ENCODE data around the gene CACNA1I.

CACNA1I gene

DNA sequence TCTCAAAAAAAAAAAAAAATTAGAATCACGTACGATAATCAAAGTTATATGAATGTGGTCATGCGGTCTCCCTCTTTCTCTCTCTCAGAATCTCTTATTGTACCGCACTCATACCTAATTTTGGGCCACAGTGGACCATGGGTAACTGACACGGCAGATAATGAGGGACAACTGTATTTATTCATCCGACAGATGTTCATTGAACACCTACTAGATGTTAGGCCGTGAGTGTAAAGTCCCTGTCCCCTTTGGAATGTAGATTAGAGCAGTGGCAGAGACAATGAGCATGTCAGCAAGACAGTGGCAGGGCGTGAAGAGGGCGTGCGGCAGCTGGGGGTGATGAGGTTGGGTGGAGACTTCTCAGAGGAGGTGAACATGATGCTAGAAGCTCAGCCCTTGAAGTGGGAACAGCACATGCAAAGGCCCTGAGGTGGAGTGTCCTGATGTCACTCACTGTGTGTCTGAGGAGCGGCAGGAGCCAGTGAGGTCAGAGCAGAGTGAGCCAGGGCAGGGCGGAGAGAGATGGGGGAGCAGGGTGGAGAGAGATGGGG lies 25.1 kb downstream of the CACNA1I start:
- Histone ChIP-seq H3K9me3 (ENCODE audit: control insufficient read depth, insufficient read depth, low read length) (no peaks in the 10 kb centered on the region), H3K4me1 (ENCODE audit: control insufficient read depth, insufficient read depth, low read length) (peaks cover 3% of the 10 kb centered on the region), H3K9ac (ENCODE audit: low read depth, low read length) (no peak overlapping the region), H3K36me3 (ENCODE audit: control insufficient read depth, insufficient read depth, low read length) (no peaks in the 10 kb centered on the region), H3K4me3 (ENCODE audit: low read depth, low read length) (no peak overlapping the region), H3K27me3 (ENCODE audit: control insufficient read depth, insufficient read depth, low read length) (peaks cover 17% of the 10 kb centered on the region)

DNA sequence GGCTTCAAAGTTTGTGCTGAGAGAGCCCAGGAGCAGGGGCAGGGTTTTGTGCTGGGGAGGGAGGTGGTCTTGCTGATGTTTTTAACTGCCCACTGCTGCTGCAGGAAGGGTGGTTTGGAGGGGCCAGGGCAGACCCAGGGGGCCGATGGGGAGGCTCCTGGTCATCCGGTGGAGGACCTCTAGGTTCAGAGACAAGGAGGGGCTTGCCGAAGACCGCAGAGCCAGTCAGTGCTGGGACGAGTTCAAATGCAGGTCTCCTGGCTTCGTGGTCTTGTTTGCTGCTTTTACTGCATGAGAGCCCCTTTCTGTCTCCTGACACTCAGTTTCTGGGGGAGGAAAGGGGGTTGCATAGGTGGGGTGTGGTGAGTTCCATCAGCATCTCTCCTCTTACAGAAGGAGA lies 26.0 kb downstream of the CACNA1I start:
- Histone ChIP-seq H3K36me3 (ENCODE audit: control insufficient read depth, insufficient read depth, low read length) (no peaks in the 10 kb centered on the region), H3K4me3 (ENCODE audit: low read depth, low read length) (no peak overlapping the region), H3K27me3 (ENCODE audit: control insufficient read depth, insufficient read depth, low read length) (peaks cover 17% of the 10 kb centered on the region), H3K4me1 (ENCODE audit: control insufficient read depth, insufficient read depth, low read length) (peaks cover 3% of the 10 kb centered on the region), H3K9me3 (ENCODE audit: control insufficient read depth, insufficient read depth, low read length) (no peaks in the 10 kb centered on the region), H3K9ac (ENCODE audit: low read depth, low read length) (no peak overlapping the region)

DNA sequence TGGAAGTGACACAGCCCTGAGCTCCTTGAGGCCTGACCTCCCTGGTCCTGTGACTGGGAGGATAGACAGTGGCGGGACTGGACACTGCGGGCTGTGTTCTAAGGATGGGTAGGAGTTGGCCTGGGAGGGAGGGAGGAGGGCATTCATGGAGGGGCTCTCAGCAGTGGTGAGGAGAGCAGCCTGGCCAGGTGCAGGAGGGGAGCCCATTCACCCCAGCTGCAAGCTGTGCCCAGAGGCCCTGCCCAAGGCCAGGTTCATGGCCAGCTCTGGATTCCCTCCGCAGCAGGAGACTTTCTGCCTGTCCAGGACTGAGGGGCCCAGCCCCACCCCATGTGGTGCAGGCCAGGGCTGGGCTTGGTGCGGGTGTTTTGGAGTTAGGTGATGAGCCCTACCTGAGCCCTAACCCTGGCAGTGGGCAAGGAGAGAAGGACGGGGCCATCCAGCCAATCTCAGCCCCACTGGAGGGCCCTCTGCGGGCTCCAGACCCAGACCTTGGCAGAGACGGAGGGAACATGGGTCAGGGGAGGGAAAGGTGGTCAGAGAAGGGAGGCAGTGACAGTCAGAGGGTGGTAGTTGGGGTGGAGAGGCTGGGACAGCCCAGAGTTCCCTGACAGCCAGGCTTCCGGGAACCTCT lies 26.8 kb downstream of the CACNA1I start:
- Histone ChIP-seq H3K9me3 (ENCODE audit: control insufficient read depth, insufficient read depth, low read length) (no peaks in the 10 kb centered on the region), H3K4me3 (ENCODE audit: low read depth, low read length) (no peak overlapping the region), H3K27me3 (ENCODE audit: control insufficient read depth, insufficient read depth, low read length) (peaks cover 17% of the 10 kb centered on the region), H3K36me3 (ENCODE audit: control insufficient read depth, insufficient read depth, low read length) (no peaks in the 10 kb centered on the region), H3K4me1 (ENCODE audit: control insufficient read depth, insufficient read depth, low read length) (peaks cover 3% of the 10 kb centered on the region), H3K9ac (ENCODE audit: low read depth, low read length) (no peak overlapping the region)

DNA sequence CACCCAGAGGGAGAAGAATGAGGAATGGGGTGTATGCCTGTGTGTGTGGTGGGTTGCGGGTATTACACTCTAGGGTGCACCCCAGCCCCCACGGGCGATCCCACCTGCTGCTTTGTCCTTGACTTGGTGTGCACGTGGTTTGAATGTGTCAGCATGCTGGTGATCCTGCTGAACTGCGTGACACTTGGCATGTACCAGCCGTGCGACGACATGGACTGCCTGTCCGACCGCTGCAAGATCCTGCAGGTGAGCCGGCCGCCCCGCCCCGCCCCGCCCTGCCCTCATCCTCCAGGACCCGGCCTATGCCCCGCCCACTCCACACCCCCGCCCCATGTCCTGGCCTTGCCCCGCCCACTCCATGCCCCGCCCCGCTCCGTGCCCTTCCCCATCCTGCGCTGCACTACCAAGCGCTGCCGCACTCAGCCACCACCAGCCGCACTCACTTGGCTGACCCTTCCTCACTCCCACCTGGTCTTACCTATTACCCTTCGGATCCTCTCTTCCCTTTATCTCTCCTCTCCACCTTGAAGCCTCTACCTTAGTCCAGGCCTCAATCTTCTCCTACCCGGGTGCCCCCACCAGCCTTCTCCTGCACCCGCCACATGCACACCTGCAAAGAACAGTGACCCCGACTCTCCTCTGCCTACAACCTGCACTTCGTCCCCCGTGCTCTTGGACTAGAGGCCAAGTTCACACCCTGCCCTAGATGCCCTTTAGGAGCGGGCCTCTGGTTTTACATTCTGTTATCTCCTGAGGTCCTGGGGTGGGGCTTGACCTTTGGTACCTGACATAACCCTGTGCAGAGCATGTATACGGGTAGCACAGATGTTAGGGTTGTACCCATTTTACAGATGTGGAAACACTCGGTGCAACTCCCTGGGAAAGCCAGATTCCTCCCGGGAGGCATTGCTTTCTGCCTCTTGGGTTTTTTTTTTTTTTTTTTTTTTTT lies 27.7 kb downstream of the CACNA1I start:
- peak overlapping the region; percentile 53 for H3K4me3 ChIP-seq (ENCODE audit: low read depth, low read length)
- peaks cover 3% of the 10 kb centered on the region for H3K4me1 ChIP-seq (ENCODE audit: control insufficient read depth, insufficient read depth, low read length)
- H3K36me3 ChIP-seq (ENCODE audit: control insufficient read depth, insufficient read depth, low read length): no peaks in the 10 kb centered on the region
- H3K9ac ChIP-seq (ENCODE audit: low read depth, low read length): no peak overlapping the region
- H3K9me3 ChIP-seq (ENCODE audit: control insufficient read depth, insufficient read depth, low read length): no peaks in the 10 kb centered on the region
- peaks cover 17% of the 10 kb centered on the region for H3K27me3 ChIP-seq (ENCODE audit: control insufficient read depth, insufficient read depth, low read length)

DNA sequence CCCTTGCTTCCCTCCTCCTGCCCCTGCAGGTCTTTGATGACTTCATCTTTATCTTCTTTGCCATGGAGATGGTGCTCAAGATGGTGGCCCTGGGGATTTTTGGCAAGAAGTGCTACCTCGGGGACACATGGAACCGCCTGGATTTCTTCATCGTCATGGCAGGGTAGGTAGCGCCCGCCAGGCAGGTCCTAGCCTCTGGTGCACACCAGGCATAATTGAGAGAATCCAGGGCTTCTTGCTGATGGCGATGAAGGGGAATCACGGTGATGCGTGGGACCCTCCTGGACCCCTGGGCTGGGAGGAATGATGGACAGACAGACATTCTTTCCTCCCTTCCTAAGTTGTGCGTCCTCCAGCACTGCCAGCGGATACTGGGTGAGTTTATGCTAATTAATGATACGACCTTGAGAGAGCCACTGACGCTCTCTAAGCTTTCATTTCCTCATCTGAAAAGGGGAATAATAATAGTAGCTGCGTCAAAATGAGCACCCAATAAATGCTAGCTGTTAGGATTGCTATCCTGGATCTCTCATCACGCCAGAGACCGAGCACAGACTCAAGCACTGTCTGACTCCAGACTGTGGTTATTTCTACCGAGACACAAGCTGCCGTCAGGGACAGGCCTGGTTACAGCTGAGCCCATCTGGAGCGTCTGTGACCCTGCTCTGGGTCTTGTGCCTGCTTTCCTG lies 30.1 kb downstream of the CACNA1I start:
- no peak overlapping the region for H3K9ac ChIP-seq (ENCODE audit: low read depth, low read length)
- H3K27me3 ChIP-seq (ENCODE audit: control insufficient read depth, insufficient read depth, low read length): peaks cover 17% of the 10 kb centered on the region
- H3K4me3 ChIP-seq (ENCODE audit: low read depth, low read length): no peak overlapping the region
- no peaks in the 10 kb centered on the region for H3K36me3 ChIP-seq (ENCODE audit: control insufficient read depth, insufficient read depth, low read length)
- no peaks in the 10 kb centered on the region for H3K9me3 ChIP-seq (ENCODE audit: control insufficient read depth, insufficient read depth, low read length)
- peaks cover 1% of the 10 kb centered on the region for H3K4me1 ChIP-seq (ENCODE audit: control insufficient read depth, insufficient read depth, low read length)

DNA sequence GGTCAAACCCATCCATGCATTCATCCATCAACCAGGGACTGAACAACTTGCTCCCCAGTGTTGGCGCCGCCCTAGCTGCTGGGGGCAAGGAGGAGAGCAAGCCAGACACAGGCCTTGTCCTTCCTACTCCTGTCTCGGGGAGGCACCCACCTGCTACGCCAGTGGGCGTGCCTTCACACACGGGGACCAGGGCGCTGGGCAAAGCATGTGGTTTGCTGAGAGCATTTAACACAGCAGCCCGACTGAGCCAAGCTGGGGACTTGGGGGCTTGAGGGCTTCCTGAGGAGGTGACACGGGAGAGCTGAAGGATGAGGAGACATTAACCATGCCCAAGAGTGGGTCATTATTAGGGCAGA lies 30.6 kb downstream of the CACNA1I start:
- no peaks in the 10 kb centered on the region for H3K4me1 ChIP-seq (ENCODE audit: control insufficient read depth, insufficient read depth, low read length)
- no peaks in the 10 kb centered on the region for H3K9me3 ChIP-seq (ENCODE audit: control insufficient read depth, insufficient read depth, low read length)
- no peak overlapping the region for H3K9ac ChIP-seq (ENCODE audit: low read depth, low read length)
- peaks cover 17% of the 10 kb centered on the region for H3K27me3 ChIP-seq (ENCODE audit: control insufficient read depth, insufficient read depth, low read length)
- no peaks in the 10 kb centered on the region for H3K36me3 ChIP-seq (ENCODE audit: control insufficient read depth, insufficient read depth, low read length)
- no peak overlapping the region for H3K4me3 ChIP-seq (ENCODE audit: low read depth, low read length)

DNA sequence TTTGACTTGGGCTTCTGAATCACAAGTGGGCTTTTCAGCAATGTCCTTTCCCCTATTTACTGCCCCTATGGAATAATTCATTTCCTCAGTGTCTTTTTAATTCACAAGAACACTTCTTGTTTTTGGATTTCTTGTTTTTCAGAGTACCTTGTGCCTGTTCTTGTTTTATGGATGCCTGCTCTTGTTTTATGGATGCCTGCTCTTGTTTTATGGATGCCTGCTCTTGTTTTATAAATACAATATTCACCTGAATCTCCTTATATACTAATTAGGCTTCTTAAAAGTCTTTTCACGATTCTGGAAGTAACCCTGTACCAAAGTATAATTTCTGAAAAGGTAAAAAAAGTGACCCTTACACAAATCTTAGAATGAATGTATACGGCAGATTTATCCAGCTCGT lies 32.8 kb downstream of the CACNA1I start:
- no peaks in the 10 kb centered on the region for H3K9me3 ChIP-seq (ENCODE audit: control insufficient read depth, insufficient read depth, low read length)
- H3K4me3 ChIP-seq (ENCODE audit: low read depth, low read length): no peak overlapping the region
- peaks cover 4% of the 10 kb centered on the region for H3K27me3 ChIP-seq (ENCODE audit: control insufficient read depth, insufficient read depth, low read length)
- peaks cover 3% of the 10 kb centered on the region for H3K4me1 ChIP-seq (ENCODE audit: control insufficient read depth, insufficient read depth, low read length)
- no peak overlapping the region for H3K9ac ChIP-seq (ENCODE audit: low read depth, low read length)
- H3K36me3 ChIP-seq (ENCODE audit: control insufficient read depth, insufficient read depth, low read length): no peaks in the 10 kb centered on the region

DNA sequence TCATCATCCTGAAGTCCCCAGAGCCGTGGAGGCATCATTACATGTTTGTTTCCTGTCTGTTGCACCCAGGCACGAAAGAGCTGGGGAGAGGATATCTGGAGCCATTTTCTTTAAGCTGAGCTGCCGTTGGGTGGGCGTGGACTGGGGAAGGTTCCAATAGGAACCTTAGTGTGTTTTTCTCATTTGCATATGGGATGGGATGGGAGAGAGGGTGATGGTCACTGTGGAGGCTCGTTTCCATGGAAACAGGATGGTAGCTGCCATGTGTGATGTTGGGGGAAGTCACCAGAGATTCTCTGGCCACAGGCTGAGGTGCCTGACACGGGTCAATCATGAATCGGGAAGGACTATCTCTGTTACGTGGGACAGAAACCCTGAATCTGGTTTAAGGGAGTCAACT lies 39.7 kb downstream of the CACNA1I start:
- peaks cover 3% of the 10 kb centered on the region for H3K4me1 ChIP-seq (ENCODE audit: control insufficient read depth, insufficient read depth, low read length)
- H3K9me3 ChIP-seq (ENCODE audit: control insufficient read depth, insufficient read depth, low read length): no peaks in the 10 kb centered on the region
- H3K36me3 ChIP-seq (ENCODE audit: control insufficient read depth, insufficient read depth, low read length): no peaks in the 10 kb centered on the region
- no peaks in the 10 kb centered on the region for H3K27me3 ChIP-seq (ENCODE audit: control insufficient read depth, insufficient read depth, low read length)
- H3K9ac ChIP-seq (ENCODE audit: low read depth, low read length): no peak overlapping the region
- no peak overlapping the region for H3K4me3 ChIP-seq (ENCODE audit: low read depth, low read length)

DNA sequence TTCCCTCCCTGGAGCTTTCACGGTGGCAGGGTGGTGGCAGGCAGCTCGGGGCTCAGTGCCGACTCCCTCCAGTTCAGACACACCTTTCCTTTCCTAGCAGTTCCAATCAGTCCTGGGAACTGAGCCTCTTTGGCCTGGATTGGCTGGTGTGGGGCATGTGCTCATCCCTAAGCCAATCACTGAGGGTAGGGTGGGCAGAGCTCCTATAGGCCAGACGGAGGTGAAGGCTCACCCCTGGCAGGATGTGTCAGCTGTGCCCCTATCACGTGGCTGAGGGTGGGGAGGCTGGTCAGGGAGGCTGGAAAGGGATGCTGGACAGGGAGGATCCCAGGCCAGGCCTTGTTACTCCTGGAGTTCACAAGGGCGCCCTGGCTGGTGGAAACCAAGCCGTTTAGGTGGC lies 40.2 kb downstream of the CACNA1I start:
- no peaks in the 10 kb centered on the region for H3K9me3 ChIP-seq (ENCODE audit: control insufficient read depth, insufficient read depth, low read length)
- H3K27me3 ChIP-seq (ENCODE audit: control insufficient read depth, insufficient read depth, low read length): no peaks in the 10 kb centered on the region

DNA sequence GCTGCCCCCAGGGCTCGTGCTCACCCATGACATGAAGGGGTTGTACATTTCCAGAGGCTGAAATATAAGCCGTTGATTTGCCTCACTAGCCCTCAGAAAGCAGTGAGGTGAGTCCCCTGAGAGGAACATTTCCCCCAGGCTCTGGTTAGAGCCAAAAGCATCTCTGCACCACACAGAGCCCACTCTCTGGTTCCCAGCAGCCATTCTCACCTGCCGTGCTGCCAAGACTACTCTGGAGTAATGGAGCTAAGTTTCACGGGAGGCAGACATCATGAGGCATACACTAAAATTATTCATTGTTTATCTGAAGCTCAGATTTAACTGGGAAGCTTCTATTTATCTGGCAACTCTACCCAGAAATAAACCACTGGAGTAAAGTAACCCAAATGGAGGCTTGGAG lies 40.8 kb downstream of the CACNA1I start:
- no peak overlapping the region for H3K4me3 ChIP-seq (ENCODE audit: low read depth, low read length)
- H3K27me3 ChIP-seq (ENCODE audit: control insufficient read depth, insufficient read depth, low read length): no peaks in the 10 kb centered on the region
- no peaks in the 10 kb centered on the region for H3K9me3 ChIP-seq (ENCODE audit: control insufficient read depth, insufficient read depth, low read length)
- H3K4me1 ChIP-seq (ENCODE audit: control insufficient read depth, insufficient read depth, low read length): peaks cover 3% of the 10 kb centered on the region
- H3K36me3 ChIP-seq (ENCODE audit: control insufficient read depth, insufficient read depth, low read length): no peaks in the 10 kb centered on the region
- no peak overlapping the region for H3K9ac ChIP-seq (ENCODE audit: low read depth, low read length)

More for the DNA sequence above, 40.2 kb downstream of the CACNA1I start:
- no peak overlapping the region for H3K4me3 ChIP-seq (ENCODE audit: low read depth, low read length)
- no peak overlapping the region for H3K9ac ChIP-seq (ENCODE audit: low read depth, low read length)
- peaks cover 3% of the 10 kb centered on the region for H3K4me1 ChIP-seq (ENCODE audit: control insufficient read depth, insufficient read depth, low read length)
- no peaks in the 10 kb centered on the region for H3K36me3 ChIP-seq (ENCODE audit: control insufficient read depth, insufficient read depth, low read length)

DNA sequence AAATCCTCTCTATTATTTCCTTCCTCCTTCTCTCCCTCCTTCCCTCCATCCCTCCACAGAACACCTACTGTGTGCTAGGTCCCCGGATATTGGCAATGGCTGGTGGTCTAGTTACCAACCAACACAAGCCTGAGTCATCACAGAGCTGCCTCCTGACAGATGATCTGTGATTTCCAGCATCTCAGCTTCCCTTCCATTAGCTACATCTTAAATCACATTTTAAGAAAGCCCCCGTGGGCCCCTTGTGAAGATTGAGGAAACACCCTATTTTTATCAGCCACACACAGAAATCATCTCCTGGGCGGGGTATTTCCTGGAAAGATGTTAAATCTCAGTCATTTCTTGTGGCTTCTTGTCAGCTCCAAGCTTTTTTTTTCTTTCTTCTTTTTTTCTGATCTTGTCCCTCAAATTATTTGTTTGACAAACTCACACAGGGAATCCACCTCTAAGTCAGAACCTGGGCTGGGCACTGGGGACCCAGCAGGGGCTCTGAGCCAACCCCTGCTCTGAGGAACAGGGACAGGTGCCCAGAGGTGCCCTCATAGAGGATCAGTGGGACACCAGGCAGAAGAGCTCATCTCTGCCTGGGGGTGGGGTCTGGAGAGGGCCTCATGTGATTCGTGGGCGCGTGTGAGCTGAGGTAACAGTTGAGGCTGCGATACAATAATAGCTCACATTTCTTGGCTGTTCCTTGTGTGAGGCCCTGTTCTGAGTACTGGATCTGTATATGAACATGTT lies 42.4 kb downstream of the CACNA1I start:
- Histone ChIP-seq H3K9ac (ENCODE audit: low read depth, low read length) (no peak overlapping the region), H3K27me3 (ENCODE audit: control insufficient read depth, insufficient read depth, low read length) (no peaks in the 10 kb centered on the region), H3K4me3 (ENCODE audit: low read depth, low read length) (no peak overlapping the region), H3K36me3 (ENCODE audit: control insufficient read depth, insufficient read depth, low read length) (no peaks in the 10 kb centered on the region), H3K9me3 (ENCODE audit: control insufficient read depth, insufficient read depth, low read length) (no peaks in the 10 kb centered on the region), H3K4me1 (ENCODE audit: control insufficient read depth, insufficient read depth, low read length) (no peaks in the 10 kb centered on the region)
